Panc1 (cell line): Measurements from ENCODE around the gene CGNL1. TPM values are rescaled to one million over a fixed set of nuclear protein-coding genes. Genes with fewer than 3 reads are reported as not detected.

Experiments used
- ATAC-seq: fragments of 200-7000 bp; cut with Tn5 transposase; 2 replicates; pipeline ENCODE4 v1.9.1; 2020; ENCODE audit warnings: mild to moderate bottlenecking, moderate library complexity
- BruUV-seq: library from RNA; stranded (reverse); fragments of 400-500 nt; replicated peaks from 2 replicates; lab custom pipeline; 2021; lab: Mats Ljungman, UMichigan
- CTCF ChIA-PET: fragments of 300-600 bp; sonication (Branson Sonifier 250); formaldehyde crosslinking; loops from one replicate; lab custom pipeline; 2022; ENCODE audit warnings: antibody characterized with exemption; lab: Charles Lee
- POLR2A ChIA-PET: fragments of 300-600 bp; sonication (Branson Sonifier 250); formaldehyde crosslinking; loops from one replicate; lab custom pipeline; 2022; ENCODE audit warnings: antibody characterized with exemption; lab: Charles Lee
- DNase-seq: peaks from one replicate; pipeline ENCODE4 v3.0.0-alpha.2; 2010; ENCODE audit warnings: low read depth, low spot score
- H3K27ac ChIP-seq: 2 replicates; pipeline ENCODE4 v1.5.1; 2011; ENCODE audit warnings: mild to moderate bottlenecking, low read length, inconsistent platforms
- H3K27me3 ChIP-seq: fragments of 200-500 bp; sonication (Bioruptor generic); 2 replicates; pipeline ENCODE4 v1.6.0; 2014; ENCODE audit warnings: low read length, inconsistent platforms; ENCODE audit not compliant: control insufficient read depth, insufficient read depth
- H3K36me3 ChIP-seq: fragments of 200-500 bp; sonication (Bioruptor generic); 2 replicates; pipeline ENCODE4 v1.5.1; 2014; ENCODE audit warnings: inconsistent platforms, mild to moderate bottlenecking, low read length, moderate library complexity; ENCODE audit not compliant: control insufficient read depth, insufficient read depth
- H3K4me1 ChIP-seq: 2 replicates; pipeline ENCODE4 v1.5.1; 2011; ENCODE audit warnings: inconsistent platforms, mild to moderate bottlenecking, low read length, moderate library complexity; ENCODE audit not compliant: control insufficient read depth, insufficient read depth
- H3K4me3 ChIP-seq, 2 experiments: 2 replicates each; pipeline ENCODE4 v1.5.1; 2011 to 2012; ENCODE audit warnings: low read depth in 2 of 2, low read length in 2 of 2, mild to moderate bottlenecking in 2 of 2, inconsistent platforms in 1 of 2, moderate library complexity in 1 of 2
- H3K9me3 ChIP-seq: fragments of 200-500 bp; sonication (Bioruptor generic); 2 replicates; pipeline ENCODE4 v1.5.1; 2014; ENCODE audit warnings: low read depth, mild to moderate bottlenecking, inconsistent platforms, low read length, moderate library complexity; ENCODE audit not compliant: control insufficient read depth, insufficient read depth
- CTCF ChIP-seq: fragments of 450-650 bp; IDR thresholded peaks from 2 replicates; pipeline ENCODE4 v1.5.1; 2017; ENCODE audit warnings: mild to moderate bottlenecking
- POLR2AphosphoS5 ChIP-seq: IDR thresholded peaks from 2 replicates; pipeline ENCODE4 v1.6.1; 2012; ENCODE audit warnings: mild to moderate bottlenecking, low read depth, low read length, moderate library complexity
- REST ChIP-seq, 2 experiments: IDR thresholded peaks; 2 replicates each; pipeline ENCODE4 v1.6.1; 2011 to 2012; ENCODE audit warnings: low read depth in 2 of 2, control low read depth in 1 of 2, low read length in 1 of 2, mild to moderate bottlenecking in 1 of 2, moderate library complexity in 1 of 2; ENCODE audit not compliant: insufficient read depth in 1 of 2
- SIN3A ChIP-seq: IDR thresholded peaks from 2 replicates; pipeline ENCODE4 v1.6.1; 2012; ENCODE audit warnings: low read depth, mild to moderate bottlenecking, low read length, moderate library complexity, borderline replicate concordance; ENCODE audit not compliant: insufficient read depth
- TCF7L2 ChIP-seq: IDR thresholded peaks from 2 replicates; pipeline ENCODE4 v1.6.1; 2011; ENCODE audit warnings: mild to moderate bottlenecking, low read depth, low read length, inconsistent platforms
- in situ Hi-C: cut with HindIII; loops from 2 replicates; pipeline ENCODE4 v1.10.0; 2016; ENCODE audit warnings: low sequenced_read_pairs, low pct_unique_long_range_greater_than_20kb
- intact Hi-C: fragments of 100-400 bp; cut with micrococcal nuclease; formaldehyde crosslinking; loops from one replicate; pipeline ENCODE4 v1.10.0; 2022; ENCODE audit not compliant: unreplicated experiment
- total RNA-seq: library from RNA; stranded (reverse); gene quantifications from one replicate; pipeline ENCODE4 v1.2.1, GENCODE V29; 2021; ENCODE audit not compliant: unreplicated experiment

Gene CGNL1
- total RNA-seq, 1 experiment from 2014 or later, result 3.5 TPM

GRCh38 chr15:57496946-57497869 is 120.9 kb downstream of the CGNL1 start:
- ATAC-seq, result no peak
- intact Hi-C loops, result no loop called here

GRCh38 chr15:57500256-57500655 is 124.0 kb downstream of the CGNL1 start:
- ChIA-PET POLR2A (no interaction called here), CTCF (no interaction called here)
- intact Hi-C loops, result no loop called here

More at GRCh38 chr15:57496946-57497869, 120.9 kb downstream of the CGNL1 start:
- DNase-seq, result no peak
- TF ChIP-seq CTCF (no peak), POLR2AphosphoS5 (no peak), TCF7L2 (no peak), SIN3A (no peak), REST (IDR thresholded peaks at IDR 0.05; ENCODE audit: insufficient read depth in 1 of 2, low read depth in 2 of 2, low read length in 1 of 2) (no peak)
- no TSS peak for BruUV-seq
- Histone ChIP-seq H3K27me3 (no peaks in the 10 kb centered on the region), H3K4me1 (no peaks in the 10 kb centered on the region), H3K36me3 (no peaks in the 10 kb centered on the region), H3K9me3 (no peaks in the 10 kb centered on the region), H3K4me3 (no peak overlapping the region), H3K27ac (no peak overlapping the region)
- in situ Hi-C loops, result no loop called here
- POLR2A ChIA-PET, result no interaction called here
- CTCF ChIA-PET, result no interaction called here

More at GRCh38 chr15:57500256-57500655, 124.0 kb downstream of the CGNL1 start:
- no peaks in the 10 kb centered on the region for H3K9me3 ChIP-seq
- ATAC-seq, result no peak
- no peak overlapping the region for H3K27ac ChIP-seq
- no TSS peak for BruUV-seq
- H3K27me3 ChIP-seq, result no peaks in the 10 kb centered on the region
- no peak overlapping the region for H3K4me3 ChIP-seq
- H3K4me1 ChIP-seq, result no peaks in the 10 kb centered on the region
- in situ Hi-C loops, result no loop called here
- no peak for DNase-seq
- TF ChIP-seq SIN3A (no peak), REST (IDR thresholded peaks at IDR 0.05; ENCODE audit: insufficient read depth in 1 of 2, low read depth in 2 of 2, low read length in 1 of 2) (no peak), CTCF (no peak), POLR2AphosphoS5 (no peak), TCF7L2 (no peak)
- H3K36me3 ChIP-seq, result no peaks in the 10 kb centered on the region
